Measurements from ENCODE around the gene TNNT3.
"Not testable (repeated sequence)": the region's sequence is repeated elsewhere in the genome, so short reads cannot be mapped to it uniquely, and the experiment has no call there.

Gene TNNT3

DNA sequence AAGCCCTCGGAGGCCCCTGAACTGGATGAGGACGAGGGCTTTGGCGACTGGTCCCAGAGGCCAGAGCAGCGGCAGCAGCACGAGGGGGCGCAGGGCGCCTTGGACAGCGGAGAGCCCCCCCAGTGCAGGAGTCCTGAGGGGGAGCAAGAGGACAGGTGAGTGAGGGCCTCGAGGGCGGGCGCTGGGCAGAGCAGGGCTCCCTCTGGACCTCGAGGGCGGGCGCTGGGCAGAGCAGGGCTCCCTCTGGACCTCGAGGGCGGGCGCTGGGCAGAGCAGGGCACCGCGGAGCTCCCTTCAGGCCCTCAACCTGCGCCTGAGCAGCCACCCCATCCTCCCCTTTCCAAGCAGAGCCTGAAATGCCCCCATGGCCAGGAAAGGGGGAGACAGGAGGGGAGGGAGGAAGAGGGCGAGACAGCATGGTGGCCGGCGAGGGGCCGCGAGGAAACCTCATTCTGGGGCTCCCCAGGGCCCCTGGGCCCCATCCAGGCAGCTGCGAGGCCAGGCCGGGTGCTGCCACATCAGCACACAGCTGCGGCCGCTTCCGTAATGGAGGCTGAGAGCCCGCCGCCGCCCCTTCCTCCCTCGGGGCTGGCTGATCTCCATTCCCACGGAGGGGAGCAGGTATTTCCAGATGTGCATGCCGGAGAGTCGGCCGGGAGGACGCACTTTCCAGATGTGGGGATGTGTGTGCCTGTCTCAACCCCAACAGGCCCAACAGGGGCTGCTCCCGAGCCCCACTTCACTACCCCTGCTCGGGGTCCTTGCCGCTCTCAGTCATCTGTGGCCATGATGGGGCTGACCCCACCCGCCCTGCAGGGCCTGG lies 37.9 kb upstream of the TNNT3 start:
- no peak for DNase-seq

DNA sequence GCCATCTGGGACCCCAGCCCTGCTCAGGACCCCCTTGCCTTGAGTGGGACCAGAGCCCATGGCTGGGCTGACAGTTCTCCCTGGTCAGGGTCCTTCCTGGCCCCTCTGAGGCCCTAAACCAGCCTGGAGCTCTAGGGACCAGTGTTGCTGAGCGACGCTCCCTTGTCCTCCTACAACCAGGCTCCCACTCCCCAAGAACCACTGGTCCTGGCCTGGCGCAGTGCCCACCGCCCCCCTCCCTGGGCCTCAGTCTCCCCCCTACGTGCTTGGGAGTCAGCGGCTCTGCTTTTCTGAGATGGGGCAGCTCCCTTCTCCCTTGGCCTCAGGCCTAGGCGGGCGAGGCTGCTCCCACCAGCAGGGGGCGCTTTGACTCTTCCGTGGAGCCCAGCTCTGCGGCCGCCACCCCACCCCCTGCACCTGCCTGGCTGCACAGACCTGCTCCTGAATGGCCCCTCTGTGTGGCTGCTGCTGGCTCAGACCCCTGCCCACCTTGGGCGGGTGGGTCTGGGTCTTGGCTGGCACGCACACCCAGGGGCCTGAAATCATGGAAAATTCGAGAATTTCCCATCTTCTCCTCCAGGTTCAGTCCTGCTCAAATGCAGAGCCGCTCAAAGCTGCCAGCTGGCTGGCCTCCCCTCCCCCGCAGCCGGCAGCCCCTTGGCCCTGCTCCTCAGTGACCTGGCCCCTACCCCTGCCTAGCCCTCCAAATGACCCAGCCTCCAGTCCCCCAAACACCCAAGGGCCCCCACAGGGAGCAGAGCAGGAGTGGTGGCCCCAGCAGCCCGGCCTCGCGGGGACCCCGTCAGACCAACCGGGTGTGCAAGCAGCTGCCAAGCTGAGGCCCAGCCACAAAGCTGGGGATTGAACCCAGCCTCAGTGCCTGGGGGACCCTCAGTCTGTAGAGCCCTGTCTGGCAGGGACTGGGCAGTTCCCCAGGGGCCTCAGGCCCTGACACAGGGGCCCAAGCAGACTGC lies 37.0 kb upstream of the TNNT3 start:
- no peak for DNase-seq

GRCh38 chr11:1883346-1884302 lies 35.9 kb upstream of the TNNT3 start:
- DNase-seq = no peak

DNA sequence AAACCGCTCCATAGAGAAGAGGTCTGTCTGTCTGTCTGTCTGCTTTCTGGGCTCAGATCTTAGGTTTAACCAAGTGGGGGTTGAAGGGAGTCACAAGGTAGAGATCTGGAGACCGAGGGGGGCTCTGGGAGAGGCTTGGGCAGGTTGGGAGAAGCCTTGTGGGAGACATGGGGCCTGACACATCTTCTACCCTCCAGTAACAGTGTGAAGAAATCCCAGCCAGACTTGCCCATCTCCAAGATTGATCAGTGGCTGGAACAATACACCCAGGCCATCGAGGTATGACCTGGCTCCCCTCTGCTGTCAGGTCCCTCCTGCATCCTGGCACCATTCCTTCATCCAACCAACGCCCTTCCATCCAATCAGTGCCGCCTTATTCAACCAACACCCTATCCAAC lies 35.2 kb upstream of the TNNT3 start:
- no peak for DNase-seq

DNA sequence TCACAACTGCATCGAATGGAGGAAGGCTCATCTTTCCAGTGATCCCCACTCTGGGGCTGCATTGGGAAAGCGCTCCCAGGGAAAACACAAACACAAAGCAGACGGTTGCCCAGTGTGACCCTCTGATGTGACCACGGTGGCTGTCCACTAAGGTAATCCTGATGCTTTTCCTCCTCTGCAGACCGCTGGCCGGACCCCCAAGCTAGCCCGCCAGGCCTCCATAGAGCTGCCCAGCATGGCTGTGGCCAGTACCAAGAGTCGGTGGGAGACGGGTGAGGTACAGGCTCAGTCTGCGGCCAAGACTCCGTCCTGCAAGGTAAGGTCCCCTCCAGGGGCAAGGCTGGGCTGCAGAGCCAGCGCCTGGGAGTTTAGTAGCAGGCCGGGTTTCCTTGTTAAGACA lies 33.0 kb upstream of the TNNT3 start:
- DNase-seq = not testable (repeated sequence)

DNA sequence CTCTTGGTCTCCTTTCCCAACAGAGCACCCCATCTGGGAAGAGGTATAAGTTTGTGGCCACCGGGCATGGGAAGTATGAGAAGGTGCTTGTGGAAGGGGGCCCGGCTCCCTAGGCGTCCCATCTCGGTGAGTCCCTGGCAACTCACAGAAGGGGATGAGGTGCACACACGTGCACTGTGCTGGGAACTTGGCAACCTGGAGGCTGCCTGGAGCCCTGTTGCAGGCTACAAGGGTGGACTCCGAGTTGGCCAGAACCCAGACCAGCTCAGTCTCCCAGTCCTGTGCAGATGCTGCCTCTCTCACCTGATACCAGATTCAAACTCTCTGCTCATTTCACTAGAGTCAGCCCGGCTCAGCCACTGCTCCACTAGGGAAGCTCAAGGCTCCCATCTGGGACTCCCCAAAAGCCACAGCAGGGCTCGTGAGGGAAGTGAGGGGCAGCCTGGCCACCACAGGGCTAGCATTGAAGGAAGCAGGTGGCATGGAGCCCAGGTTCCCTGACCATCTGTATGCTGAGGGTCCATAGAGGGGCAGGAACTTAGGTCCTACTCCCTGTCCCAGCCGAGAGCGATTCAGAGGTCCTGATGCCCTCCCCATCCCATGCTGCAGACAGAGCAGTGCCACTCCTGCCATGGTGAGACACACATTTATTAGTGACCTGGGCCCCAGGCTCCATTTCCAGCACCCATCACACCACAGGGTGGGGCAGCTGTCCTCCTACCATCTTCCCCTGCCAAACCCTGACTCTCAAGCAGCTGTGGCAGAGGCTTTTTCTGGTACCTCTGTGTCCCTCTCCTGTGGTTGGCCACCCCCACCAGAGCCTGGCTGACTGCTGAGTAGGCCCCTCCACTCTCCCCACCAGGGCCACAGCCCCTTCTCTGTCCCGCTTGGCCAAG lies 31.8 kb upstream of the TNNT3 start:
- no peak for DNase-seq

DNA sequence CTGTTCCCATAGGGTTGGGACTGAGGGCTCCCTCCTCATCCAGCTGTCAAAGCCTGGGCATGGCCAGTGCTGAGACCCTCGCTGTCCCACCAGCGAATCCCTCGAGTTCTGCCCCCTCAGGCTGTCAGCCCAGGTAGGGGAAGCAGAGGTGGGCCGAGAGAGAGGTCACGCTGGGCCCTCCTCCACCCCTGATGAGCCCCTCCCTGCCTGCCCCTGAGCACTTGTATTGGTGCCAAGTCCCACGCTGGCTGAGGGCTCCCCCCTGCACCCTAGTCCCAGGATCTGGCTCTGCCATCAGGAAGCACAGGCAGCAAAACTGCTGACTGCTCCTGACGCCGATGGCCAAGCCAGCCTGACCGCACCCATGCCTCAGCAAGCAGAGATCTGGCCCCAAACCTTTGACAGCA lies 31.2 kb upstream of the TNNT3 start:
- no peak for DNase-seq

GRCh38 chr11:1888811-1889210 lies 30.7 kb upstream of the TNNT3 start:
- no peak for DNase-seq

DNA sequence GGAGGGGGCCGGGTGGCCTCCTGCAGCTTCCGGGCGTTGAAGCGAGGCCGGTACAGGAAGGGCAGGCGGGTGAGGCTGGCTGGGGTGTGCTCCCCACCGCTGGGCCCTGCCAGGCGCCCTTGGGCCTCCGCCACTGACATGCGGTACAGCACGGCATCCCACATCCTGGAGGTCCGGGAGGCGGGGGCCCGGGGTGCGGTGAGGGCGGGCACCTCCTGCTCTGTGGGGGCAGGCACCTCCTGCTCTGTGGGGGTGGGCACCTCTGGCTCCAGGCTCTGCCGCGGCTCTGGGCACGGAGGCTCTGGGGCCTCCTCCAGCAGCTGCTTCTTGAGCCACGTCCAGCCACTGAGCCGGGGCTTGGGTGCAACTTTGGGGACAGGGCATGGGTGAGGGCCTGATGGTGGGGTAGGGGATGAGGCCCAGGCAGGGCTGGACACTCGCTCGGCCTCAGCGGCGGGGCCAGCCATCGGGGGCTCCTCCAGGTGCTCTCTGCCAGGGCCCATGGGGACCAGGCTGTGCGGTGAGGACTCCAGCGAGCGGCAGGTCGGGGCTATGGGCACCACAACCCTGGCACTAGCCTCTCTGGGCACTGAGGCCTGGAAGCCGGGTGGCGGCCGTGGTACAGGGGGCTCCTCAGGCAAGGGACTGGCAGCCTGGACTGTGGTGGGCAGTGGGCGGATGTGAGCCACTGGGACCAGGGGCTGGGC lies 30.1 kb upstream of the TNNT3 start:
- no peak for DNase-seq

- no peak for DNase-seq
Measured at GRCh38 chr11:1889941-1890855, 29.3 kb upstream of the TNNT3 start.

DNA sequence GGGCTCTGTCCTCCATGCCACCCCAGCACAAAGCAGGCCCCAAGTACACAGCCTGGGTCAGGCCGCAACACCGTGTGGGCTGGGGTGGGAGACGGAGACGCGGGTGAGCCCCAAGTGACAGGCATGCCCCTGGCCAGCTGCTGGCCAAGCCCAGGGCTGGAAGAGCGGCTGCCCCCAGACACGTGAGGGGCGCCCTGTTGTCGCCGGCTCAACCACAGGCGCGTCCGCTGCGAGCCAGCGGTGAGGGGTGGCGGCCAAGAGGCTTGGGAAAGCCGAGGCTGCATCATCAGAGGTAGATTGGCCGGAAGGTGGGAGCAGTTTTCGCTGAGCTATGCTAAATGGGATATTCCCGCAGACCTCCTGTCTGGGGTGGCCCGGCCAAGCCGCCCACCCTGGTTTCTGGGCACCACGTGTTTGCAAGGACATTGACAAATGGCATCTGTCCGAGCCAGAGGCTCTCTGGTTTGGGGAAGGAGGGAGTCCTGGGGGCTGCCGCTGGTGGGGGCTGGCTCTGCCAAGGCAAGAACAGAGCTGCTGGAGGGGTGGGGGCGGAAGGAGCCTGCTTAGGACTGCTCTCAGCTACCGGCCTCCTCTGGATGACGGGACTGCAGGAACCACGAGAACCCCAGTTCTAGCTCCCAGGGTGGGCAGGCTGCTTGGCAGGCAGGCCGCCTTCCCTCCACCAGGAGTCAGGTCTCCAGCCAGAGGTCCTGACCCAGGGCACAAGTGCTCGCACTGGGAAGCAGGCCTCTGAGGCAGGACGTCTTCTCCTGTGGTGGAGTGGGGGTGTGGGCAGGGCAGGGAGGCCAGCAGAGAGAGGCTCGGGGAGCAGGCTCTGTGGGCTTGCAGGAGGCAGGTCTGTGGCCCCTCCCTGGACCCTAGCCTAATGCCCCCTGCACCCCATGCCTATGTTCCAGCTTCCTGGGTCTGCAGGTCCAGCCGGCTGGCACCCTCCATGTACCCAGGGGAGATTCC lies 28.4 kb upstream of the TNNT3 start:
- no peak for DNase-seq

DNA sequence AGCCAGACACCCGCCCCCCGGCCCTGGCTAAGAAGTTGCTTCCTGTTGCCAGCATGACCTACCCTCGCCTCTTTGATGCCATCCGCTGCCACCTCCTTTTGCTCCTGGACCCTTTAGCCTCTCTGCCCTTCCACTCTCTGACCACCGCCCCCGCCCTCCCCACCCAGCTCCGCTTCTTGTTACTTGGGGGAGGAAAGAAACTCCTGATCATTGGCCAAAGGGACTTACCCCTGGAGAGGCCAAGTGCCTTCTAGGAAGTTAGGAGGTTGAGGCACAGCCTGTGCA lies 27.7 kb upstream of the TNNT3 start, which contains the start of gene PRR33:
PRR33 (minus strand) TSS at position 65 of the 285 bp plus-strand sequence. CDS start 1,311 bp downstream, outside the sequence.
- DNase-seq = no peak

DNA sequence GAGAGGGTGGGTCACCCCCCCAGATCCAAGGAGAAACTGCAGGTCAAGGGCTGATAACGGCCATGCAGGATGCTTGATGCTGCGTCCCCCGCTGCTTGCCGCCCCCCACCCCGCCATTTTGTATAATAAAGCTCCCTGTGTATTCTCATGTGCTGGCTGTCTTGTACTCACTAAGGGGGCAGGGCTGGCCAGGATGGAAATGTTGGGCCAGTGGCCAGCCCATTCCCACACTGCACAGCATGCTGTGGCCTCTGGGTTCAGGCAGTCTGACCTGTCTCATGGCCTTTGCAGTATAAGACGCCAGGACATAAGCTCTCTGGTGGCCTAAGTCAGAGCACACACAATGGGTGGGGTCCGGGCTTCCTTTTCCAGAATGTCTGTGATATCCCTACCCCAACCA lies 27.4 kb upstream of the TNNT3 start:
- DNase-seq = no peak

- no peak for DNase-seq
Measured at GRCh38 chr11:1892558-1892957, 26.9 kb upstream of the TNNT3 start.

- no peak for DNase-seq
Measured at GRCh38 chr11:1893581-1894359, 25.7 kb upstream of the TNNT3 start.

- DNase-seq = no peak
Measured at GRCh38 chr11:1894759-1895158, 24.7 kb upstream of the TNNT3 start.

DNA sequence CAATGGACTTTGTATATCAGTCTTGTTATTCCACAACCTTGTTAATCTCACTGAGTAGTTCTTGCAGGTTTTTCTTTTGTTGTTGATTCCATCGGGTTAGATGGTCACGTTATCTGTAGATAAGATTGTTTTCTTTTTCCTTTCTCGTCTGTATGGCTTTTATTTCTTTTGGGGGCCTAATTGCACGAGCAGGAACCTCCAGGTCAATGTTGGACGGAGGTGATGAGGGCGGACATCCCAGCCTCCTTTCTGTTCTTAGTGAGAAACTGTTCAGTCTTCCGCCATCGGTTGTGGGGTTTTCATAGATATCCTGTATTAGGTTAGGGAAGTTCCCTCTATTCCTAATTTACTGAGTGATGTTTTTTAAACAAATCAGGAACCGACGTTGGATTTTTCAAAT lies 23.0 kb upstream of the TNNT3 start:
- DNase-seq = no peak

DNA sequence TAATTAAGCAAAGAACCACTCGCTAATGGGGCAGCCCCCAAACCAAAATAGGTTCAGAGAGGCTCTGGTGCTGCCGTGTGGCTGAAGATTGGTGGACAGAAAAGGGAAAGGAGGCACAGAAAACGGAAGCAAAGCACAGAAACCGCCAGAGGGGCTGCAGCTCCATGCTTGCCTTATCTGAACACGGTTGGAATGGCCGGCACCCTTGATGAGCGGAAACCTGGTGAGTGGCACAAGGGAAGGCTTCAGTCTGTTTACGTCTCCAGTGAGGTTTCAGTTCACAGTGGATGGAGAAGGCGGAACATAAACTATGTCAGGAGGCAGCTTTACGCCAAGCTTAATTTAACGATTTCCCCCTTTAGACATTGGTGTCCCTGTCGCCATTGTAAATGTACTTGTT lies 22.6 kb upstream of the TNNT3 start:
- no peak for DNase-seq
